ENCODE data around the gene UBTD1.

UBTD1 gene

DNA sequence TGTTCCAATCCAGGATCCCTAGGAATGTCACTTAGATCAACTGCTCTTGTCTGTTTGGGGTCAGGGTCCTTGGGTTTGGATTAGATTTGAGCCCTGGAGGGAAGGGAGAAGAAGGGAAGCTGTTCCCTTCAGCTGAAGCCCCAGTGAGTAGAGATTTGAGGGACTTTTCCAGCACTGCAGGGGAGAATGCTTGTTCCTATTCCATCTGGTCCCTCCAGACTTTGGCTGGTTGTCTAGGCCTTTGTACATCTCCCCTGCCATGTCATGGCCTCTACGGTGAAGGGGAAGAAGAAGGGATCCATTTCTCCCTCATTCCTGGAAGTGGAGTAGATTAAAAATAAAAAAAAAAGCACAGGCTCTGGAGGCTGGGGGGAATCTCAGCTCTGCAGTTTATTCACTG lies 101.9 kb downstream of the UBTD1 start:
- H3K27ac ChIP-seq, result no peak overlapping the region
- TF ChIP-seq, protein P1, sequence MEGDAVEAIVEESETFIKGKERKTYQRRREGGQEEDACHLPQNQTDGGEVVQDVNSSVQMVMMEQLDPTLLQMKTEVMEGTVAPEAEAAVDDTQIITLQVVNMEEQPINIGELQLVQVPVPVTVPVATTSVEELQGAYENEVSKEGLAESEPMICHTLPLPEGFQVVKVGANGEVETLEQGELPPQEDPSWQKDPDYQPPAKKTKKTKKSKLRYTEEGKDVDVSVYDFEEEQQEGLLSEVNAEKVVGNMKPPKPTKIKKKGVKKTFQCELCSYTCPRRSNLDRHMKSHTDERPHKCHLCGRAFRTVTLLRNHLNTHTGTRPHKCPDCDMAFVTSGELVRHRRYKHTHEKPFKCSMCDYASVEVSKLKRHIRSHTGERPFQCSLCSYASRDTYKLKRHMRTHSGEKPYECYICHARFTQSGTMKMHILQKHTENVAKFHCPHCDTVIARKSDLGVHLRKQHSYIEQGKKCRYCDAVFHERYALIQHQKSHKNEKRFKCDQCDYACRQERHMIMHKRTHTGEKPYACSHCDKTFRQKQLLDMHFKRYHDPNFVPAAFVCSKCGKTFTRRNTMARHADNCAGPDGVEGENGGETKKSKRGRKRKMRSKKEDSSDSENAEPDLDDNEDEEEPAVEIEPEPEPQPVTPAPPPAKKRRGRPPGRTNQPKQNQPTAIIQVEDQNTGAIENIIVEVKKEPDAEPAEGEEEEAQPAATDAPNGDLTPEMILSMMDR (IDR thresholded peaks at IDR 0.05; ENCODE audit: low read depth, low read length), result no peak
- H3K36me3 ChIP-seq, result no peaks in the 10 kb centered on the region
- H3K9me3 ChIP-seq (ENCODE audit: severe bottlenecking), result no peaks in the 10 kb centered on the region
- DNase-seq, result no peak
- no peak overlapping the region for H3K4me3 ChIP-seq (ENCODE audit: low read depth, low read length)
- no peaks in the 10 kb centered on the region for H3K27me3 ChIP-seq (ENCODE audit: insufficient read depth, low read depth, severe bottlenecking)

DNA sequence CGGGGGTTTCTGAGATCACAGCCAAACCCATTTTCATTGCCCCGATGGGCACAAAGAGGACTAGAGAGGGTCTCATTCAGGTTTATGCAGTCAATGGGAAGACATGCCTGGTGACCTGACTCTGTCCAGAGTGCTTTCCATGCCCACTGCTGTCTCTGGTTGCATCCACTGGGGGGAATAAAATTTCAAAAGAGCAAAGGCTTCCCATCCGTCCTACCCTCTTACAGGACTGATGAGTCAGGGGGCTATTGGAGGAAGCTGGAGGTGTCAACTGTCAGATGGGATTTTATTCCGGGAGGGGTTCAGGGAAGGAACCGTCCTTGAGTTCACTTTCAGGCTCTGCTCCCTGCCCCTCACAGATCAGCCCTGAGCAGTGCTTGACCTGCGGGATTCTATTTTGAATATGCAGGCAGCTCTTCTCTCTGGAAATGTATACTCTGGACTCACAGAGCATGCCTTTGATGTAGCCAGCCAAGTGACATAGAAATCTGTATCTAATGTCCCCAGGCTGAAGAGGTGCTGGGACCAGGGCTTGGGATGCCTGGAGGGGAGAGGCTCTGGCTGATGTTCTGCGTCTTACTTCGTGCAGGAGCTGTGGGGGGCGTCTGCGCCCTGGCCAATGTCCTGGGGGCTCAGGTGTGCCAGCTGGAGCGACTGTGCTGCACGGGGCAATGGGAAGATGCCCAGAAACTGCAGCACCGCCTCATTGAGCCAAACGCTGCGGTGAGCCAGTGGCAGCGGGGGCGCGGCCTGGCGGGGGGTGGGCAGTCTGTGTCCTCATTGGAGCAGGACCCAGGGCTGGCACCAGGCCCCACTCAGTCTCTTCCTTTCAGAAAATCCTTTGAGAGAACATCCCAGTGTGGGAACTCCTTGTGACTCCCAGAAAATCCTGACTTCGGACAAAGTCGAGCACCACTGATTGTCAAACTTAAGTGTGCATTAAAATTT lies 102.8 kb downstream of the UBTD1 start:
- H3K27me3 ChIP-seq (ENCODE audit: insufficient read depth, low read depth, severe bottlenecking), result no peaks in the 10 kb centered on the region
- DNase-seq, result no peak
- no peak overlapping the region for H3K27ac ChIP-seq
- no peaks in the 10 kb centered on the region for H3K36me3 ChIP-seq
- TF ChIP-seq, protein P1 (IDR thresholded peaks at IDR 0.05; ENCODE audit: low read depth, low read length), result no peak
- no peaks in the 10 kb centered on the region for H3K9me3 ChIP-seq (ENCODE audit: severe bottlenecking)
- no peak overlapping the region for H3K4me3 ChIP-seq (ENCODE audit: low read depth, low read length)

DNA sequence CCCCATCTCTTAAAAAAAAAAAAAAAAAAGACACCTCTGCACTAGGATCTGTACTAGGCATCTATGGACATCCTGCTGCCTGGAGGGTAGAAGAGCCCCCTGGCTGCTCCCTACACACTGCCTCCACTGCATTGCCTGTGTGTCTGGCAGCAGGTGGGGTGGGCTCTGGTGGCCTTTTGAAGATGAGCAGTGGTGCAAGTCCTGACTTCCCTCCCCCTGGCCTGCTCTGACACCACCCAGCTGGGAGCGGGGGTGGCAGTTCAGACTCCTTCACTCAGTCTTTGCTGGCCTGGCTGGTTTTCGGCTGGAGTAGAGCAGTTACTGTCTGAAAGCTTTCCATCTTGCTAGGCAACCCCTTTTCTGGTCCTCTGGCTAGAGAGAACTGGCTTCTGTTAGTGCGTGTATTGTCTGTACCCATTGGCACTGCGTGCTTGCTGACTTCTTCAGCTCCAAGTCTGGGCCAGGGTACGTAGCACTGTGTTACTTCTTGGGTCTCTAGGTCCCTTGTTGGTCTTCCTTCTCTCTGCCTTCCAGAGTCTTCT lies 108.4 kb downstream of the UBTD1 start:
- no peak overlapping the region for H3K27ac ChIP-seq

DNA sequence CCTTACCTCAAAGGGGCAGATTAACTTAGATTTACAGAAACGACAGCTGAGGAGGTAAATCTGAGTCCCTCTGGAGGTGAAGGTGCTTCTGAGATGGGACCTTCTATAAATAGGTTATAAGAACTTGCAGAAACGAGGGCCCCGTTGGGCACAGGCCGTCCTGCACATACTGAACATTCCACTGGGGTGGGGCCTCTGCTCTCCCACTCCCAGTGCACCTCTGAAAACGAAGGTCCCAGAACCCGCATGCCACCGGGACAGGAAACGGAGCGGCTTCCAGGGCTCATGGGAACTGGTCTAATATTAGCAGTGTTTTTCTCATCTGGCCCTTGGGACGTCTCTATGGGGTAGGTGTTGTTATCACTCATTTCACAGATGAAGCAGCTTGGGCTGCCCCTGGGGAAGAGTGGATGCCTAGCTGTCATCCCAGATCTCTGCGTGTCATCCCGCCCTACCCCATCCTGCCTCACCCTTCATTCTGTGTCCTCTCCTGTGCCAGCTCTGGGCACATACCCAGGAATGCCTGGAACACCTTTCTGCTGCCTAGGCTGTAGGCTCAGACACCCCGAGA lies 110.4 kb downstream of the UBTD1 start:
- H3K4me3 ChIP-seq (ENCODE audit: low read depth, low read length), result no peak overlapping the region
- H3K27me3 ChIP-seq (ENCODE audit: insufficient read depth, low read depth, severe bottlenecking), result no peaks in the 10 kb centered on the region
- no peaks in the 10 kb centered on the region for H3K36me3 ChIP-seq
- no peak for DNase-seq
- no peak overlapping the region for H3K27ac ChIP-seq
- H3K9me3 ChIP-seq (ENCODE audit: severe bottlenecking), result no peaks in the 10 kb centered on the region
- TF ChIP-seq, protein P1 (IDR thresholded peaks at IDR 0.05; ENCODE audit: low read depth, low read length), result no peak

More for the DNA sequence above, 108.4 kb downstream of the UBTD1 start:
- no peaks in the 10 kb centered on the region for H3K9me3 ChIP-seq (ENCODE audit: severe bottlenecking)
- no peaks in the 10 kb centered on the region for H3K36me3 ChIP-seq
- no peak for DNase-seq
- no peaks in the 10 kb centered on the region for H3K27me3 ChIP-seq (ENCODE audit: insufficient read depth, low read depth, severe bottlenecking)
- H3K4me3 ChIP-seq (ENCODE audit: low read depth, low read length), result no peak overlapping the region
- TF ChIP-seq, protein P1 (IDR thresholded peaks at IDR 0.05; ENCODE audit: low read depth, low read length), result no peak

DNA sequence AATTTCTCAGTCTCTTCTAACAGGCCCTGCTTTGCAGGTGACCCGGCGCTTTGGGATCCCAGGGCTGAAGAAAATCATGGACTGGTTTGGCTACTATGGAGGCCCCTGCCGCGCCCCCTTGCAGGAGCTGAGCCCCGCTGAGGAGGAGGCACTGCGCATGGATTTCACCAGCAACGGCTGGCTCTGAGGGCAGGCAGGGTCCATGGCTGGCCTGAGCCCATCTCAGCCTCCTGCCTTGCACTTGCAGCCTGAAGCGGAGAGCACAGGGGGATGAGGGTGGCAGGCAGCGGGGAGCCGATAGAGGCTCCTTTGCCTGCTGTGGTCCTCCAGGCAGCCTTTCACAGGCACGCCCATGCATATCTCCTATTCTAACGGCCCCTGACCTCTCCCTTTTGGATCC lies 112.7 kb downstream of the UBTD1 start:
- Histone ChIP-seq H3K9me3 (ENCODE audit: severe bottlenecking) (no peaks in the 10 kb centered on the region), H3K27ac (no peak overlapping the region), H3K36me3 (no peaks in the 10 kb centered on the region), H3K27me3 (ENCODE audit: insufficient read depth, low read depth, severe bottlenecking) (no peaks in the 10 kb centered on the region), H3K4me3 (ENCODE audit: low read depth, low read length) (no peak overlapping the region)
- DNase-seq, result no peak
- TF ChIP-seq, protein P1 (IDR thresholded peaks at IDR 0.05; ENCODE audit: low read depth, low read length), result no peak

All from WERI-Rb-1 (cell line).